ENCODE data around the gene IRX4.

The IRX4 gene

GRCh38 chr5:1890296-1890695, 7.6 kb upstream of the IRX4 start:
- DNase-seq = no peak

- DNase-seq = no peak
These were observed 6.8 kb upstream of the IRX4 start for GRCh38 chr5:1889321-1890065.

- no peak for DNase-seq
These were observed 6.0 kb upstream of the IRX4 start for GRCh38 chr5:1888541-1889251.

- DNase-seq = no peak
These were observed 5.0 kb upstream of the IRX4 start for GRCh38 chr5:1887588-1888360.

GRCh38 chr5:1886846-1887587, 4.3 kb upstream of the IRX4 start:
- DNase-seq = no peak

GRCh38 chr5:1885868-1886845, 3.4 kb upstream of the IRX4 start:
- DNase-seq = no peak

- DNase-seq = no peak
These were observed 2.7 kb upstream of the IRX4 start for GRCh38 chr5:1885404-1885755.

- no peak for DNase-seq
These were observed 2.1 kb upstream of the IRX4 start for GRCh38 chr5:1884678-1885403.

GRCh38 chr5:1883925-1884677, 1.4 kb upstream of the IRX4 start:
- DNase-seq = no peak

GRCh38 chr5:1883120-1883924, 597 bp upstream of the IRX4 start:
- DNase-seq = no peak

GRCh38 chr5:1881731-1882336, 891 bp downstream of the IRX4 start:
- DNase-seq = no peak

GRCh38 chr5:1881098-1881572, 1.6 kb downstream of the IRX4 start:
- DNase-seq = peak; percentile 8

GRCh38 chr5:1880377-1881025, 2.2 kb downstream of the IRX4 start:
- no peak for DNase-seq

GRCh38 chr5:1879292-1880263, 3.1 kb downstream of the IRX4 start:
- DNase-seq = no peak

GRCh38 chr5:1878050-1878849, 4.5 kb downstream of the IRX4 start:
- DNase-seq = no peak
